Coronary artery (tissue), 2 donors: ENCODE results near the gene ZNF462.

Experiments used
- DNase-seq: peaks from one replicate; pipeline ENCODE4 v3.0.0-alpha.2; 2017; ENCODE audit warnings: low spot score
- H3K27ac ChIP-seq, 2 donors: fragments of 200-600 bp; sonication (generic); one replicate each; pipeline ENCODE4 v1.5.1; 2016 to 2019
- H3K4me3 ChIP-seq: fragments of 200-600 bp; sonication (generic); 2 replicates; pipeline ENCODE4 v1.5.1; 2016; ENCODE audit warnings: mild to moderate bottlenecking, moderate library complexity
- CTCF ChIP-seq: fragments of 200-600 bp; sonication (generic); IDR thresholded peaks from one replicate; pipeline ENCODE4 v1.5.1; 2019; ENCODE audit warnings: antibody characterized with exemption

Gene ZNF462

GRCh38 chr9:107036367-107036766 is 173.4 kb downstream of the ZNF462 start:
- no peak overlapping the region for H3K27ac ChIP-seq
- H3K4me3 ChIP-seq = no peak overlapping the region
- DNase-seq = no peak
- TF ChIP-seq CTCF = no peak

GRCh38 chr9:107039542-107039941 is 176.6 kb downstream of the ZNF462 start:
- Histone ChIP-seq H3K27ac (no peak overlapping the region), H3K4me3 (no peak overlapping the region)
- TF ChIP-seq CTCF = no peak
- no peak for DNase-seq

- H3K4me3 ChIP-seq = no peak overlapping the region
- TF ChIP-seq CTCF = no peak
- no peak overlapping the region for H3K27ac ChIP-seq
- no peak for DNase-seq
Measured at GRCh38 chr9:107042606-107043005, 179.6 kb downstream of the ZNF462 start.

- no peak for TF ChIP-seq CTCF
- DNase-seq = no peak
- Histone ChIP-seq H3K27ac (no peak overlapping the region), H3K4me3 (no peak overlapping the region)
Measured at GRCh38 chr9:107043886-107044285, 180.9 kb downstream of the ZNF462 start.

GRCh38 chr9:107044872-107045271 is 181.9 kb downstream of the ZNF462 start:
- Histone ChIP-seq H3K4me3 (no peak overlapping the region), H3K27ac (no peak overlapping the region)
- no peak for DNase-seq
- no peak for TF ChIP-seq CTCF

- Histone ChIP-seq H3K4me3 (no peak overlapping the region), H3K27ac (no peak overlapping the region)
- DNase-seq = no peak
- TF ChIP-seq CTCF = no peak
Measured at GRCh38 chr9:107046692-107047091, 183.7 kb downstream of the ZNF462 start.

- no peak for DNase-seq
Measured at GRCh38 chr9:107049046-107049802, 186.3 kb downstream of the ZNF462 start.

More at GRCh38 chr9:107049046-107049802, 186.3 kb downstream of the ZNF462 start:
- TF ChIP-seq CTCF = no peak
- Histone ChIP-seq H3K27ac (no peak overlapping the region), H3K4me3 (no peak overlapping the region)
